Stimulated activated CD4-positive, alpha-beta T cell treated with anti-CD3 and anti-CD28 coated beads, Interleukin-15, amount 100 ng/mL, for 48 hours (primary cell): ENCODE data around the gene AK6.
"Not testable (repeated sequence)": the region's sequence is repeated elsewhere in the genome, so short reads cannot be mapped to it uniquely, and the experiment has no call there.

Experiments used
- DNase-seq, 2 donors: peaks; one replicate each; pipeline ENCODE4 v3.0.0-alpha.2; 2020; ENCODE audit warnings: low read depth in 2 of 2

AK6 gene

DNA sequence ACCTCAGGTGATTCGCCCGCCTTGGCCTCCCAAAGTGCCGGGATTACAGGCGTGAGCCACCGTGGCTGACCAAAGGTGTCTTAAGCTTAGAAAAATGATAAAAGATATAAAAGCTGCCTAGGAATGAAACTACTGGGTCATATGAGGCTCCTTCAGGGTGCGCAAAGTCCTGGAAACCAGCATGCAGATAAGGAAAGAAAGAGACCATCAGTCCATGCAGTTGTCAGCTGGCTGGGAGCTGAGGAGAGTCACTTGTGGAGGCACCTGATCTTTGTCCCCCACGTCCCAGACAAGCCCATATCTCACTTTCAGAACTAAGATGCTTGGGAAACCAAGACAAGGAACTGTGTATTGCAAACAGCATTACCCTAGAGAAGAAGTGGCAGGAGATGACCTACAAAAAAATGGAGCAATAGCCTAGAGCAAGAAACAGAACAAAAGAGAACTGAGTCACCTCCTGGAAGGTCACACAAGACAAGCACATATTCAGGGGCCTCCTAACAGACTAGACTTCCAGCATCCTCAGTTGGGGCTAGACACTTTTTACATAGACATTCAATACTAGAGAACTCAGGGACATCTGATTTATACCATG is 33.9 kb downstream of the AK6 start:
- no peak for DNase-seq

DNA sequence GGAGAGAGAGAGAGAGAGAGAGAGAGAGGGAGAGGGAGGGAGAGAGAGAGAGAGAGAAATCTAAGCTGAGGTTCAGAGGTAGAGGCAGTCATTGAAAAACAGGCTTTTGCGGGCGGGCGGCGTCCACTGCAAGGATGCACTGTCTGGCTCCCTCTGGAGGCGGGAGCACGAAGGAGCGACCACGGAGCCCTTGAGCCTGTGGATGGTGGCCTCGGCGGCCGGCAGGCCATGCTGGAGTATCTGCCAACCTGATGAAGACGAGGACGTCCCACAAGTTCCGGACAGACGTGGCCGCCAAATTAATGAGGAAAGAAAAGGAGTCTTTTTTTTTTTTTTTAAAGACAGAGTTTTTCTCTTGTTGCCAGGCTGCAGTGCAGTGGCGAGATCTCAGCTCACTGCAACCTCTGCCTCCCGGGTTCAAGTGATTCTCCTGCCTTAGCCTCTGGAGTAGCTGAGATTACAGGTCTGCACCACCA is 34.5 kb downstream of the AK6 start:
- DNase-seq: peak; percentile 58 to 75

DNA sequence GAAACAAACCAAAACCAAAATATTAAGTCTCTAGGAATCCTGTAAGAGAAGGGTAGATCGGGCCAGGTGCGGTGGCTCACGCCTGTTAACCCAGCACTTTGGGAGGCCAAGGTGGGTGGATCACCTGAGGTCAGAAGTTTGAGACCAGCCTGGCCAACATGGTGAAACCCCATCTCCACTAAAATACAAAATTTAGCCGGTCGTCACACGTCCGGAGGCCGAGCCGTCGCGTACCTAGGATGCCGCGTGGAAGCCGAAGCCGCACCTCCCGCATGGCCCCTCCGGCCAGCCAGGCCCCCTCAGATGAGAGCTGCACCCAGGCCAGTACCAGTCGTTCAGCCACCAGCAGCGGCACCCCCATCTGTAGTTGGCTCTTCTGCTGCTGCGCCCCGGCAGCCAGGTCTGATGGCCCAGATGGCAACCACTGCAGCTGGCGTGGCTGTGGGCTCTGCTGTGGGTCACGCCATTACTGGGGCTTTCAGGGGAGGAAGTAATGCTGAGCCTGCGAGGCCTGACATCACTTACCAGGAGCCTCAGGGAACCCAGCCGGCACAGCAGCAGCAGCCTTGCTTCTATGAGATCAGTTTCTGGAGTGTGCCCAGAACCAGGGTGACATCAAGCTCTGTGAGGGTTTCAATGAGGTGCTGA is 35.5 kb downstream of the AK6 start:
- not testable (repeated sequence) for DNase-seq

DNA sequence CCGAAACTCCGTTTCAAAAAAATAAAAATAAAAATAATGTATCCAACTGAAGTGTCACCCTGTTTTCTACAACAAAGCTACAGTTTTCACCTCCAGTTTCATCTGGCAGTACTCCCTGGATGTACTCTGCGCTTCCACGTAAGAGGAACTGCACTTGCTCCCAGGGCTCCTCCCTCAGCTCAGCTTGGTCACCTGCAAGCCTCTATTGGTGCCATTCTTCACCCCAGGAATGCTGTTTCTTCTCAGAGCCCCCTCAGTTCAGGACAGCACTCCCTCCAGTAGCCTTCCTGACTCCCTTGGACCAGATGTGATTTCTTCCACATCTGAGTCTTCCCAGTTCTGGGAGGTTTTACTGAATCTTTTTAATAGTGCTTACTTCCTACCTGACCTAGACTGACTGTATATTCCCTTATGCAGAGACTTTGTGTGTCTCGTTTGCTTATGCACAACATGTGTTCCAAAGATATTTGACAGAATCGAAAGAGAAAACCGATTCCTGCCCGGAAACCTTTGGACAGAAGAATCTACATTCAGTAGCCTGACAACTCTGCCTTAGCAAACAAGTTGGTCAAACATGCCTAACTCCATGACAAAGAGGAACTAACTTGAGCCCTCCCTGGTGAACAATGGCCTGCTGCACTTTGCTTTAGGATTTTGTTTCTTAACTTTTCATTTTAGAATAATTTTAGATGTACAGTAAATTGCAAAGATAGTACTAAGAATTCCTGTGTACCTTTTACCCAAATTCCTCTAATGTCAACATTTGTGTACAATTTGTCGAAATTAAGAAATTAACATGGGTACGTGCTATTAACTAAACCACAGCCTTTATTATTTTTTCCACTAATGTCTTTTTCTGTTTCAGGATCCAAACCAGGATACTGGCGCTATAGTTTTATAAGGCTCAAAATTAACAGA is 37.5 kb downstream of the AK6 start:
- DNase-seq: no peak

GRCh38 chr5:69329905-69330489 is 39.3 kb downstream of the AK6 start:
- no peak for DNase-seq

- DNase-seq: no peak
Observed at GRCh38 chr5:69326365-69326764, 43.0 kb downstream of the AK6 start.

- DNase-seq: no peak
Observed at GRCh38 chr5:69317391-69317790, 51.9 kb downstream of the AK6 start.

- DNase-seq: no peak
Observed at GRCh38 chr5:69315972-69316371, 53.3 kb downstream of the AK6 start.

DNA sequence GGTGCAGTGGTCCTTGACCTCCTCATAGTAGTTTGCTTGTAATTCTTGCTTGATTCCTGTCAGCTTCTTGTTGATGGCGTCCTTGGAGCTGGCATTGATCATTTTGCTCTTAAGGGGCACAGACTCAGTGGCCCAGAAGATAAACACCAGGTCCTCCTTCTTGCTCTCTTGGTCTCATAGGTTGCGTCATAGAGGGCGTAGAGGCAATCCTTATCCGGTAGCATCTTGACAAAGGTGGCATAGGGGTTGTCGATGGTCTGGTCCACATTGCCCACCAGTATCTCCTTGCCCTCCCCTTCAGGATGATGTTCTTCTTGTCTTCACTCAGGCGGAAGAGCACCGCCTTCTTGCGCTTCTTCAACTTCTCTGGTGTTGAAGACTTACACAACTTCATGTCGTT is 55.9 kb downstream of the AK6 start:
- DNase-seq: no peak

DNA sequence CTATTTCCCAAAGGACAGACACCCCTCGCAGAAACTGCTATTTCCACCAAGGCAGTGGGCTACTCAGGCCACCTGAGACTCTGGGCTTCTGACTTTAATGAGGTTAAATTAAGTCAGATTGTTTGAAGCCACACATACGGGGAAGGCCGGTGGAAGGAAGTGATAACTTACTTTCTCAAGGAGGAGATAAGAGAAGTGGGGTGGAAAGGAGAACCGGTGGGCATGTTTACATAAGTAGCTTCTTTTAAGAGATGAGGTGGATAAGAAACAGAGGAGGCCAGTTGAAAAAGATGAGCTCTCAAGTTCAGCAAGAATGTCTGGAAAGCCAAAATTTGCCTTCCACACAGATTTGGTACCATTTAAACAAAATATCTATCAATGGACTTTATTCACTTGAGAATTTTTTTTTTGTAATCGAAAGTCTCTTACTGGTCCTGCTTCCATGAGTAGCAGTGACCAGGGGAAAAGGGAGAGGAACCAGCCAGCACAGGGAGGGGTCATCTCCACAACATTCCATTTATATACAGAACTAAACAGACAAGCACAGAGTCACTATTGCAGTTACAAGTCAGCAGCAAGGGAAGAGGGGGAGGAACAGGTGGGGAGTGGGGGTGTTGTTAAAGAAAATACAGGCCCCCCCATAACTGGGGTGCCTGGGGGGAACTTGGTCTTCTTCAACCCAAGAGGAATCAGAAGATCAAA is 56.7 kb downstream of the AK6 start:
- no peak for DNase-seq

GRCh38 chr5:69309380-69309779 is 59.9 kb downstream of the AK6 start:
- no peak for DNase-seq

GRCh38 chr5:69308046-69308553 is 61.2 kb downstream of the AK6 start:
- DNase-seq: no peak

DNA sequence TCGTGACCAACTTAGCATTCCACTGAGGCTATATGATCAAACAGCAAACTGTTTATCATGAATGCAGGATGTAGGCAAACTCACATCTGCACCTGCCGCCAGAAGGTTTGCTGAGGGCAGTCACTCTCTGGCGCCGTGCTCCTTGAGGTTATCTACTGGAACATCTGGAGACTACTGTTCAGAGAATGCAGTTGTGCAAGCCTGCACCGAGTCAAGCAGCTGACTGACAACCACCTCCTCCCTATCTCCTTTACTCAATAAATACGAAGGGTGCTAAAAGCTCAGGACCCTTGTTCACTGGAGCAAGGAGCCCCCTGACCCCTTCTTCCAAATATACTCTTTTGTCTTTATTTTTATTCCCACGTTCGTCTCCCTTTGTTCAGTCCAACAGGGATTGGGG is 63.8 kb downstream of the AK6 start:
- no peak for DNase-seq
